GOT3 (cell line): ENCODE results near the gene ASGR2.

Source experiments
- DNase-seq: peaks from one replicate; lab custom pipeline; 2025; ENCODE audit warnings: mixed read lengths; lab: John Stamatoyannopoulos, UW

The ASGR2 gene

DNA sequence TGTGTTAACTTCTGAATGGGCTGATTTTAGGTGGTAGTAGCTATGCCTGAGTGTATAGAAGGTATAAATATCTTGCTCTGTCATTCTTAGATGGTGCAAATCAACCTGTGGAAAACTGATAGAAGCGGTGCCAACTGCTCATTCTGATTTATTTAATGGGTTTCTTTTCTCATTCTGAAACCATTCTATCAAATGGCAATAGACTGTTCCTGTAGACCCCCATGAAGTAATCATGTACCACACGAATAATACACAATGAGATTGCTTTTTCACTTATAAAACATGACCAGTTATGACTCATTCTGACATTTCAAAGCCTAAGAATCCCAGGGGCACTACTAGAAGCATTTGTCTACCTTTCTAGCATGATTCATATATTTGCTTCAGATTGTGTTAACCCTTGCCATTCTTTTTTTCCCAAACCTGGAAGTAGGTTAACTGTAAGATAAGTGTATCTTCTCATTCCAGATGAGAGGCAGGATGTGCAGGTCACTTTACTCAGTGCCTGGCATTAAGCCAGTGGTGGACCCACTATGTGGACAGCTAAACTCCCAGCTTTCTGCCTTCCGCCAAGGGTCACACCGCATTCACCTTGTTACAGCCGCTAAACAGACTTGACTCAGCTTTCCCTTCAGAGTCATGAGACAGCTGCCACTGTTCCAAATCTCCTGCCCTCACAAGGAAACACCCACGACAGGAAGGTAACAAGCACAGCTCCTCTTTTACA lies 54.3 kb downstream of the ASGR2 start:
- DNase-seq: peak; percentile 20

DNA sequence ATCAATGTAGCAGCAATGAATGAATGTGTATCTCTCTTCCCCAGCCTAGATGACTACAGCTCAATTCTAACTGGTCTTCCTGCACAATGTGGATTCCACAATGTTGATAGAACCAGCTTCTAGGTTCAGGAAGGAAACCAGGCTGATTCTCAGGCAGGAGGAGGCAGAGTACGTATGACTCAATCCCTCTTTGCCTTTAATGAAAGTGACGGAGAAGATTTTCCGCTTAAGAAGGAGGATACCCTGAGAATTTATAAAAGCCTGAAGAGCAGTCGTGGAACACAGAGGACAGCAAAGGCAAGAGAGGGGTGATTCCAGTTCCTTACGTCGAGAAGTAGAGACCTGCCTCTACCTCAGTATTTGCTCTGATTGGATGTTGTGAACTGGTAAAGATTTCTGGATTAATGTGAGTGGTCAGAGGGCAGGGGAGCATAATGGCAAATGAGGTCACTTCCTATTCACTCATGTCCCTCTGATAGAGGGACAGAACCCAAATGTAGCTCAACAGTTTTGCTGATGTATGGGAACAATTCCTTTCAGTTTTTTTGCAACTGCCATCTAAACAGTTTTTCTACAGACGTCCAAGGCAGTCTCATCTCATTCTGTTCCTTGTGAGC lies 55.7 kb downstream of the ASGR2 start:
- no peak for DNase-seq

- no peak for DNase-seq
Measured at GRCh38 chr17:7056386-7056785, 58.2 kb downstream of the ASGR2 start.
